ENCODE data around the gene ZNF354B.
"Not testable (repeated sequence)": the region's sequence is repeated elsewhere in the genome, so short reads cannot be mapped to it uniquely, and the experiment has no call there.

The ZNF354B gene

GRCh38 chr5:178859625-178860521 is at the start of gene ZNF354B:
ZNF354B (plus strand) TSS chr5:178859953; CDS start chr5:178861048, 1,095 bp downstream.
- DNase-seq (ENCODE audit: low spot score), result peak; percentile 93

- DNase-seq (ENCODE audit: low spot score), result no peak
Measured at GRCh38 chr5:178817506-178817905, 42.2 kb upstream of the ZNF354B start.

DNA sequence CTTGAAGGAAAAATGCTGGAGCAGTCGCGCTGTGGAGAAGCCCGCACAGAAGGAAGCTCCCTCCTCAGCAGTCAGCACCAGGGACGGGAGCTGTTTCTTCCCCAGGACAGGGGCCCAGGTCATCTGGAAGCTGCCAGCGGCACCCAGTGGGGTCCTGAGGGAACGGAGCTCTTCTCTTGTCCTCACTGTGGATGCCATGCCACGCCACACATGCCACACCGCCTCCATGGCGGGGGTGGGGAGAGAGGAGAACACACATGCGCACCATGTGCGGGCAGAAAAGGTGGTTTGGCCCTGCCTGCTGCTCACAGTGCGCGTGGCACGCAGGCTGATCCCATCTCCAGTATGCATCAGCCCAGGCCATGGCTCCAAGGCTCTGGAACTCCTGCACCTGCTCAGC is 41.7 kb upstream of the ZNF354B start:
- DNase-seq (ENCODE audit: low spot score), result no peak

DNA sequence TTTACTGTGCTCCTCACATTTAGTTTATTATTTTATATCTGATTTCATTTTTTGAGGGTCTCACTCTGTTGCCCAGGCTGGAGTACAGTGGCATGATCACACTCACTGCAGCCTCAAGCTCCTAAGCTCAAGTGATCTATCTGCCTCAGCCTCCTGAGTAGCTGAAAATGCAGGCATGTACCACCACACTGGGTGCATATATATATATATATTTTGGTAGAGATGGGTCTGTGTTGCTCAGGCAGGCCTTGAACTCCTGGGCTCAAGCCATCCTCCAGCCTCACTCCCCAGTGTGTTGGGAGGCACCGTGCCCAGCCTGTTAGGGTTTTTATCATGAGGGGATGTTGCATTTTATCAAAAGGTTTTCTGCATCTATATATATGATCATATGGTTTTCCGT is 39.8 kb upstream of the ZNF354B start:
- no peak for DNase-seq (ENCODE audit: low spot score)

DNA sequence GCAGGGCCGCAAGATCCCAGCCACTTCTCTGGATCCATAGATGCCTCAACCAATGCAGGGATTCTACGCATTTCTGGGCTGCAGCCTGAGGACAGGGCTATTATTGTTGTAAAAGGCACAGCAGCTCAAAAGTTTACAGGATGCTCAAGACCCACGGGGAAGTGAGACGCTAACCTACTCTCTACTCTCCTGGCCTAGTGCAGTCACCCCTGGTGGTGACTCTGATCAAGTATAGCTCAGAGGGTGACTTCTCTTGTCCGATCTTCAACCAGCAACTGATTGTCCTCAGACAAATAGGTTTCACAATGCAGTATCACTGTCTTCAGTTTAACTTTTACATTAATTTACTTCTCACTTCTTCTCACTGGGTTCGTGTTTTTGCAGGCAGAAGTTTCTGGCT is 34.3 kb upstream of the ZNF354B start:
- DNase-seq (ENCODE audit: low spot score), result no peak

GRCh38 chr5:178826216-178826615 is 33.5 kb upstream of the ZNF354B start:
- no peak for DNase-seq (ENCODE audit: low spot score)

DNA sequence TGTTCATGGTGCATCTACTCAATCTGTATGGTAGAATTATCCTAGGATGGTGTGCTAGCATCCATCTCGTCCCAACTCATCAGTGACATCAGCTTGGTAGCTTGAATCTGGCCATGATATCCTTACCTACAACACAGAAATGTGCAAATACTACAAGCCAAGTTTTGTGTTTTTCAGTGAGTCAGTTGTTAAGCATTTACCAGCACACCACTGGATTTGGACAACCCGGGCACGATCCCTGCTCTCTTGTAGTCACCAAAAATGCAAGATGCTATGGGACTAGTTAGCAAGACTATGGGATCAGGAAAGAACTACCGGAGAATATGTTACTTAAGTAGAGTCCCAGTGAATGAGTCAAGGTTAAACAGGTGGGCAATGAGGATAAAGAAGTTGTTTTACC is 32.1 kb upstream of the ZNF354B start:
- DNase-seq (ENCODE audit: low spot score), result no peak

DNA sequence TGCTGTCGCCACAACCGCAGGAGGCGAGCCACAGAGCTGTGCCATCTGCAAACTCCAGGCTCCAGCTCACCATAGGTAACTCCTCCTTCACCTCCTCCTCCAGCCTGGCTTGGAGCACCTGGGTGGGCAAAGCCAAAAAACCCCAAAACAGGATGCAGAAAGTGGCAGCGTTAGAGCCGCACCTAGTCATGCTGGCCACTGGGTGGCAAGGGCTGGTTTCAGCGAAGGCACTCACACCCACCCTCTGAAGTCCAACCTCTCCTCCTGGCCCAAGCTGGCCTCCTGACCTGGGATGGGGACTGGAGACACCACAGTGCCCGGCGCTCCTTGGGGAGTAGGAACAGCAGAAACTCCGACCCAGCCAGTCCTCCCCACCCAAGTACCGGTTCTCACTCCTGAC is 28.7 kb upstream of the ZNF354B start:
- DNase-seq (ENCODE audit: low spot score), result no peak

DNA sequence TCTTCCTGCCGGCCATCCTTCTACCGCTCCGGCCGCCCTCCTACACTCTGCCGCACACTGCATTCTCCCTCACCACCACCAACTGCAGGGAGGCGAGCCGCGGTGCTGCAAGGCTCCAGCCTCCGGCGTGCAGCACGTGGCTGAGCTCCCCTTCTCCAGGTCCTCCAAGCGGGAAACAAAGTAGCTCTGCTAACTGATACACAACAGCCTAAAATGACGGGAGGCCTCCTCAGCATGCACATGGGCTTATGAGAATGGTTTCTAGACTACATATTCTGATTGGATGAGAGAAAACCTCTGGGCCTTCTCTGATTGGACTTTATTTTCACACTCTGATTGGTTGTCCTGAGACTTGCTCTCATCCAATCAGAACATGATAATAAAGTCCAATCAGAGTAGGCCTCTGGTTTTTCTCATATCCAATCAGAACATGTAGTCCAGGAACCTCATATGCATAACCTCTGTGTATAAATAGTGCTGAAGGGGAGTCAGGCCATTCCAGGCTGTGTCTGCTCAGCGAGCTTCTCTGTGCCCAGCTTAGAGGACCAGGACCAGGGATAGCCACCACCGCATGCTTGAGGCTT is 27.0 kb upstream of the ZNF354B start:
- no peak for DNase-seq (ENCODE audit: low spot score)

- no peak for DNase-seq (ENCODE audit: low spot score)
Measured at GRCh38 chr5:178836628-178837027, 23.1 kb upstream of the ZNF354B start.

- not testable (repeated sequence) for DNase-seq (ENCODE audit: low spot score)
Measured at GRCh38 chr5:178838695-178839318, 20.9 kb upstream of the ZNF354B start.

GRCh38 chr5:178839319-178839704 is 20.4 kb upstream of the ZNF354B start:
- DNase-seq (ENCODE audit: low spot score), result peak; percentile 14

DNA sequence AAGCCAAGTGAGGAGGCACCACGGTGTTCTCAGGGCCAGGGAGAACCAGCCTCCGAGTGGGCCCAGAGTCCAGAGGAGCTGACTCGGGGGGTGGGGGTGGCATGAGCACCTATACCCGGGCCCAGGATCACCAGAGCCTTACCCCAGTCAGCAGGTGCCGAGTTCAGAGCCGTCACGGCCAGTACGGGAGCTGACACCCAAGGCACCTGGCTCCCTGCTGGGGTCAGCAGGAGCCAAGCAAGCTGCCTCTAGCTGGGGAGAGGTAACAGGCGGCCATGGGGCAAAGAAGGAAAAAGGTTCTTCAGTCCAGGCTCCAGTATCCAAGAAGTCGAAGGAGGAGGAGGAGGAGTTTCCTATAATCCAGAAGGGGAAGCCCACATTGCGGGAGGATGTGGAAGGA is 19.4 kb upstream of the ZNF354B start:
- DNase-seq (ENCODE audit: low spot score), result not testable (repeated sequence)

DNA sequence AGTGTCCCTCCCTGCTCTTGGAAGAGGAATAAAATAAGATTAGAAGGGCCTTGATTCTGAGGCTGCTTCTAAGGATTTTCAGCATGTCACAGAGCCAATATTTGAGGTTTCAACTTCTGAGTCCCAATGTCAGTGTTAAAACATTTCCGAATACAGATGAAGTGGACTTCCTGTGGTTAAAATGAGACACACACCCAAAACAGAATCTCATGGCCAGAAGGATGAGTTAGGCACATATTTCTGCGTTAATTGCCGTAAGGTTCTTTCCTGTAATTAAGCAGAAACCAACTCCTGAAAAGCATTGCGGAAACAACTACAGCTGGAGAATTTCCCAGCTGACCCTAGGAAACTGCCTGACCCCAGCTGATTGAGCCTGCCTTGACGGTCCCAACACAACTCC is 10.4 kb upstream of the ZNF354B start:
- no peak for DNase-seq (ENCODE audit: low spot score)

- no peak for DNase-seq (ENCODE audit: low spot score)
Measured at GRCh38 chr5:178851951-178852350, 7.8 kb upstream of the ZNF354B start.

DNA sequence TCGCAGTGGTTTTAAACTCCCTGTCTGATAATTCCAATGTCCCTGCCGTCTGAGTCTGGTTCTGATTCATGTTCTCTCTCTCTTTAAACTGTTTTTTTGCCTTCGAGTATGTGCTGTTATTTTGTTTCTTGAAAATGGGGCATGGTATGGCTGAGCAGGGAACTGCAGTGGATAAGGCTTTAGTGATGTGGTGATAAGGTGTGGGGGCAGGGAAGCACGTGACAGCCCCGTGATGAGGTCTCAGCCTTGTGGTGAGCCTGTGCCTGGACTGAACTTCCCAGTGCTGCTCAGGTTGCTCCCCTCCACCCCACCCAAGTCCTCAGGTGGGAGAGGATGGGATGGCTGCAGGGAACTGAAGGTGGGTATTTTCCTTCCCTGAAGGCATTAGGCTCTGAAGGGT is 5.5 kb upstream of the ZNF354B start:
- no peak for DNase-seq (ENCODE audit: low spot score)

GRCh38 chr5:178860615-178861014 is 862 bp downstream of the ZNF354B start:
- not testable (repeated sequence) for DNase-seq (ENCODE audit: low spot score)

DNA sequence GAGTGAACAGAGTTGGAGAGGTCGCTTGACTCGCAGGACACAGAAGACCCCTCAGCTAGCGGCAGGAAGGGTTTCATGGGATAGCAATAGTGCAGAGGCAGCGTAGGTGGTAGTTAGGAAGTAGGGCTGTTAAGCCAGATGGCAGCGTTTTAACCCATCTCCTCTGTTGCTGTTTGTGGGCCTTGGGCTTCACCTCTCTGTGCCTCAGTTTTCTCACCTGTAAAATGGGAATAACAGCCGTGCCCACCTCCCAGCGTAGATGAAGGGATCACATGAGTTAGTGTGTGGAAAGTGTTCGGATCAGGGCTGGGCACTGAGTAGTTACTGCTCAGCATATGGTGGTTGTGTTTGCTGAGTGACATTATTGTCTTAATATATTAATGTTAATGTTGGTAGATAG is 1.9 kb downstream of the ZNF354B start:
- DNase-seq (ENCODE audit: low spot score), result no peak

- no peak for DNase-seq (ENCODE audit: low spot score)
Measured at GRCh38 chr5:178866946-178867345, 7.2 kb downstream of the ZNF354B start.

- DNase-seq (ENCODE audit: low spot score), result no peak
Measured at GRCh38 chr5:178869577-178869976, 9.8 kb downstream of the ZNF354B start.

- DNase-seq (ENCODE audit: low spot score), result no peak
Measured at GRCh38 chr5:178870411-178870810, 10.7 kb downstream of the ZNF354B start.

DNA sequence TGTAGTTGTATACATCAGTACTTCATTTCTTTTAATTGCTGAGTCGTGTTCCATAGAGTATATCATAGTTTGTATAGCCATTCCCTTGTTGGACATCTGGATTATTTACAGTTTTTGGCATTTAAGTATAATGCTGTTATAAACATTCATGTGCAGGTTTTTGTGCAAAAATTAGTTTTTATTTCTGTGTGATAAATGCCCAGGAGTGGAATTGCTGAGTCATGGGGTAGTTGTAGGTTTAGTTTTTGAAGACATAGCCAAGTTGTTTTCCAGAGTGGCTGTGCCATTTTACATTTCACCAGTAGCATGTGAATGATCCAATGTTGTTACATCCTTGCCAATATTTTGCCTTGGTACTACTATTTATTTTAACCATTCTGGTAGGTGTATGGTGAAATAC is 12.5 kb downstream of the ZNF354B start:
- DNase-seq (ENCODE audit: low spot score), result no peak

DNA sequence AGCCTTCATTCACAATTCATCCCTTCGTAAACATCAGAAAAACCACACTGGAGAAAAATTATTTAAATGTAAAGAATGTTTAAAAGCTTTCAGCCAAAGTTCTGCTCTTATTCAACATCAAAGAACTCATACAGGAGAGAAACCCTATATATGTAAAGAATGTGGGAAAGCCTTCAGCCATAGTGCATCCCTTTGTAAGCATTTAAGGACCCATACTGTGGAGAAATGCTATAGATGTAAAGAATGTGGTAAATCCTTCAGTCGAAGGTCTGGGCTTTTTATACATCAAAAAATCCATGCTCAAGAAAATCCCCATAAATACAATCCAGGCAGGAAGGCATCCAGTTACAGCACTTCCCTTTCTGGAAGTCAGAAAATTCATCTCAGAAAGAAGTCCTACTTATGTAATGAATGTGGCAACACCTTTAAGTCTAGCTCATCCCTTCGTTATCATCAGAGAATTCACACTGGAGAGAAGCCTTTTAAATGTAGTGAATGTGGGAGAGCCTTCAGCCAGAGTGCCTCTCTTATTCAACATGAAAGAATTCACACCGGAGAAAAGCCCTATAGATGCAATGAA is 23.5 kb downstream of the ZNF354B start:
- not testable (repeated sequence) for DNase-seq (ENCODE audit: low spot score)

Measured in SW480 (cell line).